ENCODE data around the gene OTUB2. TPM values are rescaled to one million over a fixed set of nuclear protein-coding genes. Genes with fewer than 3 reads are reported as not detected.

OTUB2 gene
- 4.1 and 4.2 TPM in 2 replicates for total RNA-seq (2021; fragmentation: NEBNext Ultra II Directional; extraction: Animal tissue kit (Norgen Biotek cat#: 25700))
- polyA plus RNA-seq (2011; rRNA removed) = 2.2 and 2.6 TPM in 2 replicates
- polyA plus RNA-seq (2011; cell fraction: cytosol; rRNA removed) = 2.1 TPM
- polyA plus RNA-seq (2011; cell fraction: nucleus; rRNA removed) = 3.1 TPM
- polyA plus RNA-seq (2012, experiment 1 of 2) = 2.8 to 4.1 TPM (median 3.5 TPM) in 4 replicates
- polyA plus RNA-seq (2012, experiment 2 of 2) = 5.0 TPM
- polyA plus RNA-seq (2013, experiment 1 of 2) = 2.3 TPM
- 2.1 TPM for polyA plus RNA-seq (2013, experiment 2 of 2)
- polyA minus RNA-seq (2011; rRNA and poly(A)+ RNA removed) = 7.9 and 8.0 TPM in 2 replicates
- polyA minus RNA-seq (2011; cell fraction: cytosol; rRNA and poly(A)+ RNA removed) = 4.5 TPM
- 5.9 TPM for polyA minus RNA-seq (2011; cell fraction: nucleus; rRNA and poly(A)+ RNA removed)
- long read RNA-seq, experiment 1 = 0 reads
- long read RNA-seq, experiment 2 = 0 reads

- ChIA-PET POLR2A (ENCODE audit: partially characterized antibody) (interaction anchor here (0.6 to 1.5 kb wide), 5 partner anchors 13 to 154 kb away, joined by 3 to 5 read pairs (median 3); partner anchors contain the start of gene PPP4R4), CTCF (ENCODE audit: partially characterized antibody) (interaction anchor here (0.7 to 3.9 kb wide), 8 partner anchors 9 to 110 kb away, joined by 3 to 23 read pairs (median 3); partner anchors contain the start of genes DDX24, IFI27L1 and IFI27L2)
- no peak within 1 kb of the TSS for H3K18ac ChIP-seq (ENCODE audit: extremely low read depth, low read length)
- H3K23ac ChIP-seq (ENCODE audit: insufficient read length) = no peak within 1 kb of the TSS
- H2BK12ac ChIP-seq (ENCODE audit: low read depth, low read length) = no peak within 1 kb of the TSS
- H3K14ac ChIP-seq (ENCODE audit: insufficient read length) = no peak within 1 kb of the TSS
- peaks cover 3% of the 10 kb centered on the region for H3K79me1 ChIP-seq (ENCODE audit: low read depth, low read length)
- H3K4me2 ChIP-seq (ENCODE audit: insufficient read depth in 1 of 2, low read depth in 2 of 2, low read length in 2 of 2) = peak within 1 kb of the TSS; percentile 64 to 75
- H3K4ac ChIP-seq (replicated peaks; ENCODE audit: insufficient read length, low read depth, low read length) = no peak within 1 kb of the TSS
- H3K36me3 ChIP-seq (ENCODE audit: control insufficient read depth in 2 of 4, insufficient read depth in 4 of 4, low read length in 3 of 4) = no peaks in the 10 kb centered on the region
- H3K4me1 ChIP-seq (replicated peaks in 1 of 4; ENCODE audit: control insufficient read depth in 3 of 4, insufficient read depth in 4 of 4, low read length in 3 of 4) = peaks cover 0 to 22% (median 13%) of the 10 kb centered on the region in 4 experiments; a peak in 4 of 7 replicates
- H4K91ac ChIP-seq (replicated peaks; ENCODE audit: insufficient read length, low read length) = no peak within 1 kb of the TSS
- no peak within 1 kb of the TSS; a peak in 2 of 7 replicates for H3K9ac ChIP-seq (replicated peaks in 1 of 4; ENCODE audit: extremely low read depth in 1 of 4, low read depth in 3 of 4, low read length in 3 of 4)
- H4K8ac ChIP-seq (ENCODE audit: extremely low read depth, insufficient read depth, low read length) = no peak within 1 kb of the TSS; the same call in 1 of the 2 replicates
- DNase-seq (ENCODE audit: low read depth in 1 of 2, low spot score in 2 of 2) (peak; percentile 98 to 99), FAIRE-seq (peak; percentile 96)
- no peak within 1 kb of the TSS for H3K27ac ChIP-seq (ENCODE audit: low read depth, low read length)
- H3K4me3 ChIP-seq (ENCODE audit: extremely low read depth in 1 of 4, insufficient read depth in 2 of 4, low read depth in 3 of 4, low read length in 4 of 4) = peak within 1 kb of the TSS; percentile 45 to 82 (median 56)
- H2BK20ac ChIP-seq (ENCODE audit: low read length) = no peak within 1 kb of the TSS
- H4K20me1 ChIP-seq (replicated peaks in 1 of 2; ENCODE audit: control insufficient read depth in 1 of 2, insufficient read depth in 2 of 2, low read length in 2 of 2) = no peaks in the 10 kb centered on the region
- WGBS, 2 experiments (ENCODE audit: extremely low coverage in 1 of 2, insufficient coverage in 1 of 2, insufficient read length in 1 of 2, insufficient replicate concordance in 2 of 2, low coverage in 1 of 2, low lambda C conversion rate in 2 of 2, missing lambda C conversion rate in 1 of 2) = 3% methylated on average over 37 of the region's 74 CpGs; no CpG with 5 or more reads in 1 of the 2 experiments
- H3K79me2 ChIP-seq (ENCODE audit: control insufficient read depth in 1 of 2, insufficient read depth in 2 of 2, low read length in 2 of 2) = no peaks in the 10 kb centered on the region
- peaks cover 5% of the 10 kb centered on the region; the same call in 1 of the 2 replicates for H3K23me2 ChIP-seq (ENCODE audit: low read depth, low read length)
- H4K5ac ChIP-seq (ENCODE audit: insufficient read length, low read depth, low read length) = no peak within 1 kb of the TSS
- 0 out of 2 replicates have a peak within 1 kb of the TSS, but pooled peaks have one; percentile 81 for H2BK15ac ChIP-seq (ENCODE audit: low read length)
- H3K56ac ChIP-seq (replicated peaks; ENCODE audit: insufficient read length, low read depth, low read length) = no peak within 1 kb of the TSS
- H3K9me3 ChIP-seq (ENCODE audit: insufficient read depth in 2 of 2, low read depth in 1 of 2, low read length in 1 of 2) = no peaks in the 10 kb centered on the region
- no peak within 1 kb of the TSS for H2BK5ac ChIP-seq (ENCODE audit: low read depth, low read length)
- peaks cover 0 to 3% (median 3%) of the 10 kb centered on the region in 4 experiments; a peak in 2 of 7 replicates for H3K27me3 ChIP-seq (replicated peaks in 1 of 4; ENCODE audit: control insufficient read depth in 3 of 4, extremely low read depth in 1 of 4, insufficient read depth in 3 of 4, low read length in 3 of 4)
- no peak within 1 kb of the TSS for H2AFZ ChIP-seq (ENCODE audit: low read length)
- peak within 1 kb of the TSS; percentile 32; the same call in 1 of the 2 replicates for H2AK5ac ChIP-seq (ENCODE audit: low read depth, low read length)
- no peak within 1 kb of the TSS for H2BK120ac ChIP-seq (replicated peaks; ENCODE audit: low read depth, low read length)
- TF ChIP-seq SP1 (IDR thresholded peaks at IDR 0.05; ENCODE audit: low read depth, low read length) (peak; percentile 99), EZH2 (IDR thresholded peaks at IDR 0.05; ENCODE audit: low read depth, low read length, severe bottlenecking) (no peak), GABPA (IDR thresholded peaks at IDR 0.05; ENCODE audit: borderline replicate concordance, insufficient read depth, low read length) (no peak), KDM4A (IDR thresholded peaks at IDR 0.05; ENCODE audit: low read depth, low read length, severe bottlenecking) (peak; percentile 54)
Measured at GRCh38 chr14:94026173-94026888, at the start of gene OTUB2. TSS of gene OTUB2 (plus strand) at chr14:94026340. CDS start at chr14:94026538, 198 bp downstream.

Measured in H1 (cell line).